ENCODE measurements around the gene SPP1.
"Not testable (repeated sequence)": the region's sequence is repeated elsewhere in the genome, so short reads cannot be mapped to it uniquely, and the experiment has no call there.

The SPP1 gene

GRCh38 chr4:87989765-87990164 is 14.3 kb downstream of the SPP1 start:
- no peak for DNase-seq (ENCODE audit: low spot score)

GRCh38 chr4:87995435-87995834 is 19.9 kb downstream of the SPP1 start:
- DNase-seq (ENCODE audit: low spot score) = no peak

GRCh38 chr4:87999191-87999691 is 23.7 kb downstream of the SPP1 start:
- DNase-seq (ENCODE audit: low spot score) = not testable (repeated sequence)

- no peak for DNase-seq (ENCODE audit: low spot score)
These were observed 26.4 kb downstream of the SPP1 start for GRCh38 chr4:88001871-88002270.

GRCh38 chr4:88002786-88003185 is 27.3 kb downstream of the SPP1 start:
- no peak for DNase-seq (ENCODE audit: low spot score)

GRCh38 chr4:88003261-88003660 is 27.7 kb downstream of the SPP1 start:
- no peak for DNase-seq (ENCODE audit: low spot score)

GRCh38 chr4:88005076-88005475 is 29.6 kb downstream of the SPP1 start:
- no peak for DNase-seq (ENCODE audit: low spot score)

- DNase-seq (ENCODE audit: low spot score) = no peak
These were observed 30.4 kb downstream of the SPP1 start for GRCh38 chr4:88005946-88006345.

GRCh38 chr4:88006956-88007303 is 31.4 kb downstream of the SPP1 start:
- DNase-seq (ENCODE audit: low spot score) = peak; percentile 63

GRCh38 chr4:88007304-88008121 is 32.0 kb downstream of the SPP1 start, which contains the start of gene PKD2:
Gene PKD2, plus strand, starts transcription at chr4:88007635. Its CDS starts 99 bp downstream, at chr4:88007734.
- peak; percentile 72 for DNase-seq (ENCODE audit: low spot score)

GRCh38 chr4:88008122-88008742 is 32.7 kb downstream of the SPP1 start:
- DNase-seq (ENCODE audit: low spot score) = peak; percentile 49

- peak; percentile 40 for DNase-seq (ENCODE audit: low spot score)
These were observed 33.2 kb downstream of the SPP1 start for GRCh38 chr4:88008743-88009171.

GRCh38 chr4:88009871-88010270 is 34.4 kb downstream of the SPP1 start:
- no peak for DNase-seq (ENCODE audit: low spot score)

- DNase-seq (ENCODE audit: low spot score) = no peak
These were observed 35.5 kb downstream of the SPP1 start for GRCh38 chr4:88010966-88011365.

GRCh38 chr4:88012647-88013046 is 37.1 kb downstream of the SPP1 start:
- no peak for DNase-seq (ENCODE audit: low spot score)

GRCh38 chr4:88014386-88014905 is 38.9 kb downstream of the SPP1 start:
- DNase-seq (ENCODE audit: low spot score) = no peak

- no peak for DNase-seq (ENCODE audit: low spot score)
These were observed 40.3 kb downstream of the SPP1 start for GRCh38 chr4:88015659-88016295.

- DNase-seq (ENCODE audit: low spot score) = no peak
These were observed 42.2 kb downstream of the SPP1 start for GRCh38 chr4:88017516-88018297.

- peak; percentile 61 for DNase-seq (ENCODE audit: low spot score)
These were observed 43.0 kb downstream of the SPP1 start for GRCh38 chr4:88018466-88018865.

GRCh38 chr4:88021824-88022223 is 46.3 kb downstream of the SPP1 start:
- no peak for DNase-seq (ENCODE audit: low spot score)

- no peak for DNase-seq (ENCODE audit: low spot score)
These were observed 46.8 kb downstream of the SPP1 start for GRCh38 chr4:88022289-88022688.
